GM23338 (cell line): ENCODE data around the gene NFIB. TPM values are rescaled to one million over a fixed set of nuclear protein-coding genes. Genes with fewer than 3 reads are reported as not detected.

ENCODE experiments used
- ATAC-seq: fragments of 200-7000 bp; cut with Tn5 transposase; 3 replicates; pipeline ENCODE4 v1.9.1; 2020
- DNase-seq: peaks from one replicate; pipeline ENCODE4 v3.0.0-alpha.2; 2015; ENCODE audit warnings: low spot score
- H2AFZ ChIP-seq: fragments of 200-600 bp; sonication (generic); 2 replicates; pipeline ENCODE4 v1.8.0; 2016; ENCODE audit warnings: antibody characterized with exemption, mild to moderate bottlenecking, moderate library complexity
- H3F3A ChIP-seq: fragments of 200-600 bp; sonication (generic); replicated peaks from 2 replicates; pipeline ENCODE4 v1.8.0; 2017; ENCODE audit warnings: antibody characterized with exemption, mixed run types, low read depth
- H3K27ac ChIP-seq: fragments of 200-600 bp; sonication (generic); 2 replicates; pipeline ENCODE4 v1.6.1; 2016; ENCODE audit warnings: low read depth
- H3K27me3 ChIP-seq: fragments of 200-600 bp; sonication (generic); 2 replicates; pipeline ENCODE4 v1.8.0; 2016; ENCODE audit warnings: mild to moderate bottlenecking, mixed run types, moderate library complexity; ENCODE audit not compliant: insufficient read depth
- H3K36me3 ChIP-seq: fragments of 200-600 bp; sonication (generic); 2 replicates; pipeline ENCODE4 v1.8.0; 2016; ENCODE audit warnings: mild to moderate bottlenecking; ENCODE audit not compliant: insufficient read depth
- H3K4me1 ChIP-seq: fragments of 200-600 bp; sonication (generic); 2 replicates; pipeline ENCODE4 v1.8.0; 2016; ENCODE audit warnings: mild to moderate bottlenecking, moderate library complexity; ENCODE audit not compliant: insufficient read depth
- H3K4me2 ChIP-seq: fragments of 200-600 bp; sonication (generic); 2 replicates; pipeline ENCODE4 v1.7.1; 2017; ENCODE audit warnings: mixed run types
- H3K4me3 ChIP-seq: fragments of 200-600 bp; sonication (generic); 2 replicates; pipeline ENCODE4 v1.6.1; 2016; ENCODE audit warnings: mixed run types
- H3K79me2 ChIP-seq: fragments of 200-600 bp; sonication (generic); replicated peaks from 2 replicates; pipeline ENCODE4 v1.8.0; 2017; ENCODE audit warnings: mild to moderate bottlenecking; ENCODE audit not compliant: insufficient read depth
- H3K9me2 ChIP-seq: fragments of 200-600 bp; sonication (generic); 2 replicates; pipeline ENCODE4 v1.8.0; 2017; ENCODE audit not compliant: insufficient read depth
- H4K20me1 ChIP-seq: fragments of 200-600 bp; sonication (generic); replicated peaks from 2 replicates; pipeline ENCODE4 v1.8.0; 2017; ENCODE audit warnings: mild to moderate bottlenecking; ENCODE audit not compliant: insufficient read depth
- H3K27ac Mint-ChIP-seq: 2 replicates; pipeline ENCODE4 v1.8.0; 2020; ENCODE audit warnings: inconsistent platforms, mild to moderate bottlenecking, moderate library complexity, mixed read lengths
- H3K27me3 Mint-ChIP-seq: 3 replicates; pipeline ENCODE4 v1.8.0; 2022; ENCODE audit warnings: low read depth, mild to moderate bottlenecking, moderate library complexity, mixed read lengths, inconsistent platforms; ENCODE audit not compliant: insufficient read depth, poor library complexity
- H3K36me3 Mint-ChIP-seq: 3 replicates; pipeline ENCODE4 v1.8.0; 2021; ENCODE audit warnings: low read depth, mild to moderate bottlenecking, inconsistent platforms, moderate library complexity, mixed read lengths
- H3K4me1 Mint-ChIP-seq: 3 replicates; pipeline ENCODE4 v1.8.0; 2020; ENCODE audit warnings: mild to moderate bottlenecking, inconsistent platforms, mixed read lengths
- H3K4me3 Mint-ChIP-seq: 3 replicates; pipeline ENCODE4 v1.8.0; 2021; ENCODE audit warnings: moderate library complexity, mild to moderate bottlenecking, inconsistent platforms, mixed read lengths
- H3K9me3 Mint-ChIP-seq: 3 replicates; pipeline ENCODE4 v1.8.0; 2020; ENCODE audit warnings: moderate library complexity, mild to moderate bottlenecking, inconsistent platforms, mixed read lengths
- CREB1 ChIP-seq: fragments of 250-450 bp; sonication (Bioruptor Pico); IDR thresholded peaks from 2 replicates; pipeline ENCODE4 v1.5.0; 2020; ENCODE audit warnings: low read depth, mild to moderate bottlenecking, moderate library complexity
- CTCF ChIP-seq, 2 experiments: fragments of 200-600 bp in 1 of 2; sonication (generic) in 1 of 2; conservative IDR thresholded peaks; 2 replicates each; pipeline versions ENCODE4 v1.5.1 to v1.6.1; 2016 to 2017; ENCODE audit warnings: antibody characterized with exemption in 2 of 2, low read depth in 2 of 2, mild to moderate bottlenecking in 2 of 2, moderate library complexity in 1 of 2
- EZH2 ChIP-seq: fragments of 200-600 bp; sonication (generic); IDR thresholded peaks from one replicate; pipeline ENCODE4 v1.8.0; 2017; ENCODE audit warnings: antibody characterized with exemption, mild to moderate bottlenecking, low read depth; ENCODE audit not compliant: unreplicated experiment
- EZH2phosphoT487 ChIP-seq: fragments of 200-600 bp; sonication (generic); IDR thresholded peaks from one replicate; pipeline ENCODE4 v1.8.1; 2018; ENCODE audit warnings: antibody characterized with exemption; ENCODE audit not compliant: unreplicated experiment
- JUNB ChIP-seq: IDR thresholded peaks from one replicate; pipeline ENCODE4 v1.6.1; 2016; ENCODE audit warnings: antibody characterized with exemption; ENCODE audit not compliant: unreplicated experiment
- NANOG ChIP-seq: IDR thresholded peaks from 2 replicates; pipeline ENCODE4 v1.6.1; 2016; ENCODE audit warnings: antibody characterized with exemption, borderline replicate concordance
- POLR2AphosphoS5 ChIP-seq: IDR thresholded peaks from 2 replicates; pipeline ENCODE4 v1.6.1; 2016; ENCODE audit warnings: antibody characterized with exemption, low read depth
- STAT1 ChIP-seq: IDR thresholded peaks from one replicate; pipeline ENCODE4 v1.6.1; 2016; ENCODE audit warnings: antibody characterized with exemption; ENCODE audit not compliant: unreplicated experiment
- polyA plus RNA-seq: library from polyadenylated mRNA; unstranded; fragments of >200 nt; fragmentation: Nextera tagmentation; extraction: Ambion mirVana; gene quantifications from 2 replicates; pipeline ENCODE4 v1.2.1, GENCODE V29; 2016
- total RNA-seq: library from RNA; depleted of rRNA; stranded (reverse); fragments of >200 nt; shearing (Covaris generic); gene quantifications from 2 replicates; pipeline ENCODE4 v1.2.3, GENCODE V29; 2014
- TF ChIP-seq, protein P1 (sequence below): IDR thresholded peaks from 2 replicates; pipeline ENCODE4 v1.6.1; 2016; ENCODE audit warnings: antibody characterized with exemption
- TF ChIP-seq, protein P2 (sequence below): fragments of 250-450 bp; sonication (Bioruptor Pico); IDR thresholded peaks from 2 replicates; pipeline ENCODE4 v1.5.0; 2020; ENCODE audit warnings: mild to moderate bottlenecking, moderate library complexity
- TF ChIP-seq, protein P3 (sequence below): IDR thresholded peaks from one replicate; pipeline ENCODE4 v1.6.1; 2018; ENCODE audit warnings: antibody characterized with exemption; ENCODE audit not compliant: unreplicated experiment

The NFIB gene
- total and polyA plus RNA-seq, 2 experiments from 2014 or later, result 3.9 to 4.7 TPM

DNA sequence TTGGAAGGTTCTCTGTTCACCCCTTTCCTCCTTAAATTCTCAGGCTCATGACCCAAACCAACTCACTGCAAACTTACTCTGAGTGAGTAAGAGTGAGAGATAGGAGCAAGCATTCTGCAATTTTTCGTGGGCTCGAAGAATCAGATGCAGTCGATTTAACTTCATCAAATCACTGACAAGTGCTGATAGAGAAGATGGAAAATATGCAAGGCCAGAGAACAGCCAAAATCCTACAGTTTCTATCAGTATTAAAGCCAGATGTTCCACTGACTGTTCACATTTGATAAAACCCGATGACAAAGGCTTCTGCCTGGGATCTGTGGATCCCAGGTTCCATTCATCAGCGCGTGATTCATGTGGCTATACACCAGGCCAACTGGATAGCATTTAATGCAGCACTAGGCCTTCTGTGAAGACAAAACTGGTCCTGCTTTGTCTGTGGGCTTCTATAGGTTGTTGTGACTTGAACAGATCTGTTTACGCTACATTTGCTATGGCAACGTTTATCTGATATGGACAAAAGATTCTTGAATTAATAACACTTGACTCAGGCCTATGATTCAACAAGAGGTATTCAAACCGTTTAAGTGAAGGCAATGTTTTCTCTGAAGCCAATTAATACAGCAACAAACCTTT, 251.2 kb downstream of the NFIB start:
- Histone ChIP-seq H3K27me3 (no peaks in the 10 kb centered on the region), H3K36me3 (no peaks in the 10 kb centered on the region), H2AFZ (peak overlapping the region; percentile 23; the same call in 1 of the 2 replicates), H3K79me2 (no peaks in the 10 kb centered on the region), H3K4me2 (no peak overlapping the region), H3K4me1 (no peaks in the 10 kb centered on the region), H3K27ac (no peak overlapping the region), H3K4me3 (no peak overlapping the region), H3K9me2 (0 out of 2 replicates have a peak, but pooled peaks cover 3% of the 10 kb centered on the region), H3F3A (no peaks in the 10 kb centered on the region), H4K20me1 (no peaks in the 10 kb centered on the region)
- Mint-ChIP-seq H3K27ac (no peak overlapping the region), H3K27me3 (peaks cover 2% of the 10 kb centered on the region), H3K9me3 (no peaks in the 10 kb centered on the region), H3K36me3 (no peaks in the 10 kb centered on the region), H3K4me1 (0 out of 3 replicates have a peak, but pooled peaks cover 1% of the 10 kb centered on the region), H3K4me3 (no peak overlapping the region)
- ATAC-seq (no peak), DNase-seq (no peak)
- no peak for TF ChIP-seq CREB1 (CRISPR knock-in tag)
- TF ChIP-seq EZH2phosphoT487, result no peak
- TF ChIP-seq, protein P1, sequence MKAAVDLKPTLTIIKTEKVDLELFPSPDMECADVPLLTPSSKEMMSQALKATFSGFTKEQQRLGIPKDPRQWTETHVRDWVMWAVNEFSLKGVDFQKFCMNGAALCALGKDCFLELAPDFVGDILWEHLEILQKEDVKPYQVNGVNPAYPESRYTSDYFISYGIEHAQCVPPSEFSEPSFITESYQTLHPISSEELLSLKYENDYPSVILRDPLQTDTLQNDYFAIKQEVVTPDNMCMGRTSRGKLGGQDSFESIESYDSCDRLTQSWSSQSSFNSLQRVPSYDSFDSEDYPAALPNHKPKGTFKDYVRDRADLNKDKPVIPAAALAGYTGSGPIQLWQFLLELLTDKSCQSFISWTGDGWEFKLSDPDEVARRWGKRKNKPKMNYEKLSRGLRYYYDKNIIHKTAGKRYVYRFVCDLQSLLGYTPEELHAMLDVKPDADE, result no peak
- TF ChIP-seq, protein P2, sequence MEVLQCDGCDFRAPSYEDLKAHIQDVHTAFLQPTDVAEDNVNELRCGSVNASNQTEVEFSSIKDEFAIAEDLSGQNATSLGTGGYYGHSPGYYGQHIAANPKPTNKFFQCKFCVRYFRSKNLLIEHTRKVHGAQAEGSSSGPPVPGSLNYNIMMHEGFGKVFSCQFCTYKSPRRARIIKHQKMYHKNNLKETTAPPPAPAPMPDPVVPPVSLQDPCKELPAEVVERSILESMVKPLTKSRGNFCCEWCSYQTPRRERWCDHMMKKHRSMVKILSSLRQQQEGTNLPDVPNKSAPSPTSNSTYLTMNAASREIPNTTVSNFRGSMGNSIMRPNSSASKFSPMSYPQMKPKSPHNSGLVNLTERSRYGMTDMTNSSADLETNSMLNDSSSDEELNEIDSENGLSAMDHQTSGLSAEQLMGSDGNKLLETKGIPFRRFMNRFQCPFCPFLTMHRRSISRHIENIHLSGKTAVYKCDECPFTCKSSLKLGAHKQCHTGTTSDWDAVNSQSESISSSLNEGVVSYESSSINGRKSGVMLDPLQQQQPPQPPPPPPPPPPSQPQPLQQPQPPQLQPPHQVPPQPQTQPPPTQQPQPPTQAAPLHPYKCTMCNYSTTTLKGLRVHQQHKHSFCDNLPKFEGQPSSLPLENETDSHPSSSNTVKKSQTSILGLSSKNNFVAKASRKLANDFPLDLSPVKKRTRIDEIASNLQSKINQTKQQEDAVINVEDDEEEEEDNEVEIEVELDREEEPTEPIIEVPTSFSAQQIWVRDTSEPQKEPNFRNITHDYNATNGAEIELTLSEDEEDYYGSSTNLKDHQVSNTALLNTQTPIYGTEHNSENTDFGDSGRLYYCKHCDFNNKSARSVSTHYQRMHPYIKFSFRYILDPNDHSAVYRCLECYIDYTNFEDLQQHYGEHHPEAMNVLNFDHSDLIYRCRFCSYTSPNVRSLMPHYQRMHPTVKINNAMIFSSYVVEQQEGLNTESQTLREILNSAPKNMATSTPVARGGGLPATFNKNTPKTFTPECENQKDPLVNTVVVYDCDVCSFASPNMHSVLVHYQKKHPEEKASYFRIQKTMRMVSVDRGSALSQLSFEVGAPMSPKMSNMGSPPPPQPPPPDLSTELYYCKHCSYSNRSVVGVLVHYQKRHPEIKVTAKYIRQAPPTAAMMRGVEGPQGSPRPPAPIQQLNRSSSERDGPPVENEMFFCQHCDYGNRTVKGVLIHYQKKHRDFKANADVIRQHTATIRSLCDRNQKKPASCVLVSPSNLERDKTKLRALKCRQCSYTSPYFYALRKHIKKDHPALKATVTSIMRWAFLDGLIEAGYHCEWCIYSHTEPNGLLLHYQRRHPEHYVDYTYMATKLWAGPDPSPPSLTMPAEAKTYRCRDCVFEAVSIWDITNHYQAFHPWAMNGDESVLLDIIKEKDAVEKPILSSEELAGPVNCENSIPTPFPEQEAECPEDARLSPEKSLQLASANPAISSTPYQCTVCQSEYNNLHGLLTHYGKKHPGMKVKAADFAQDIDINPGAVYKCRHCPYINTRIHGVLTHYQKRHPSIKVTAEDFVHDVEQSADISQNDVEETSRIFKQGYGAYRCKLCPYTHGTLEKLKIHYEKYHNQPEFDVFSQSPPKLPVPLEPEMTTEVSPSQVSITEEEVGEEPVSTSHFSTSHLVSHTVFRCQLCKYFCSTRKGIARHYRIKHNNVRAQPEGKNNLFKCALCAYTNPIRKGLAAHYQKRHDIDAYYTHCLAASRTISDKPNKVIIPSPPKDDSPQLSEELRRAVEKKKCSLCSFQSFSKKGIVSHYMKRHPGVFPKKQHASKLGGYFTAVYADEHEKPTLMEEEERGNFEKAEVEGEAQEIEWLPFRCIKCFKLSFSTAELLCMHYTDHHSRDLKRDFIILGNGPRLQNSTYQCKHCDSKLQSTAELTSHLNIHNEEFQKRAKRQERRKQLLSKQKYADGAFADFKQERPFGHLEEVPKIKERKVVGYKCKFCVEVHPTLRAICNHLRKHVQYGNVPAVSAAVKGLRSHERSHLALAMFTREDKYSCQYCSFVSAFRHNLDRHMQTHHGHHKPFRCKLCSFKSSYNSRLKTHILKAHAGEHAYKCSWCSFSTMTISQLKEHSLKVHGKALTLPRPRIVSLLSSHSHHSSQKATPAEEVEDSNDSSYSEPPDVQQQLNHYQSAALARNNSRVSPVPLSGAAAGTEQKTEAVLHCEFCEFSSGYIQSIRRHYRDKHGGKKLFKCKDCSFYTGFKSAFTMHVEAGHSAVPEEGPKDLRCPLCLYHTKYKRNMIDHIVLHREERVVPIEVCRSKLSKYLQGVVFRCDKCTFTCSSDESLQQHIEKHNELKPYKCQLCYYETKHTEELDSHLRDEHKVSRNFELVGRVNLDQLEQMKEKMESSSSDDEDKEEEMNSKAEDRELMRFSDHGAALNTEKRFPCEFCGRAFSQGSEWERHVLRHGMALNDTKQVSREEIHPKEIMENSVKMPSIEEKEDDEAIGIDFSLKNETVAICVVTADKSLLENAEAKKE (CRISPR knock-in tag), result no peak
- TF ChIP-seq NANOG, result no peak
- TF ChIP-seq, protein P3, sequence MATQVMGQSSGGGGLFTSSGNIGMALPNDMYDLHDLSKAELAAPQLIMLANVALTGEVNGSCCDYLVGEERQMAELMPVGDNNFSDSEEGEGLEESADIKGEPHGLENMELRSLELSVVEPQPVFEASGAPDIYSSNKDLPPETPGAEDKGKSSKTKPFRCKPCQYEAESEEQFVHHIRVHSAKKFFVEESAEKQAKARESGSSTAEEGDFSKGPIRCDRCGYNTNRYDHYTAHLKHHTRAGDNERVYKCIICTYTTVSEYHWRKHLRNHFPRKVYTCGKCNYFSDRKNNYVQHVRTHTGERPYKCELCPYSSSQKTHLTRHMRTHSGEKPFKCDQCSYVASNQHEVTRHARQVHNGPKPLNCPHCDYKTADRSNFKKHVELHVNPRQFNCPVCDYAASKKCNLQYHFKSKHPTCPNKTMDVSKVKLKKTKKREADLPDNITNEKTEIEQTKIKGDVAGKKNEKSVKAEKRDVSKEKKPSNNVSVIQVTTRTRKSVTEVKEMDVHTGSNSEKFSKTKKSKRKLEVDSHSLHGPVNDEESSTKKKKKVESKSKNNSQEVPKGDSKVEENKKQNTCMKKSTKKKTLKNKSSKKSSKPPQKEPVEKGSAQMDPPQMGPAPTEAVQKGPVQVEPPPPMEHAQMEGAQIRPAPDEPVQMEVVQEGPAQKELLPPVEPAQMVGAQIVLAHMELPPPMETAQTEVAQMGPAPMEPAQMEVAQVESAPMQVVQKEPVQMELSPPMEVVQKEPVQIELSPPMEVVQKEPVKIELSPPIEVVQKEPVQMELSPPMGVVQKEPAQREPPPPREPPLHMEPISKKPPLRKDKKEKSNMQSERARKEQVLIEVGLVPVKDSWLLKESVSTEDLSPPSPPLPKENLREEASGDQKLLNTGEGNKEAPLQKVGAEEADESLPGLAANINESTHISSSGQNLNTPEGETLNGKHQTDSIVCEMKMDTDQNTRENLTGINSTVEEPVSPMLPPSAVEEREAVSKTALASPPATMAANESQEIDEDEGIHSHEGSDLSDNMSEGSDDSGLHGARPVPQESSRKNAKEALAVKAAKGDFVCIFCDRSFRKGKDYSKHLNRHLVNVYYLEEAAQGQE, result no peak
- TF ChIP-seq POLR2AphosphoS5, result no peak
- no peak for TF ChIP-seq EZH2
- no peak for TF ChIP-seq JUNB
- TF ChIP-seq CTCF (conservative IDR thresholded peaks at IDR 0.05; ENCODE audit: low read depth in 2 of 2), result no peak
- no peak for TF ChIP-seq STAT1
